ENCODE data around the gene SRP68. TPM values are rescaled to one million over a fixed set of nuclear protein-coding genes. Genes with fewer than 3 reads are reported as not detected.
A peak's percentile ranks its signal among the peaks of the same experiment; 100 is the strongest.

SRP68 gene
- total RNA-seq, 1 donor from 2014 or later, result 86.7 TPM

GRCh38 chr17:76111956-76112355 lies 39.6 kb upstream of the SRP68 start:
- no peak for TF ChIP-seq CTCF (conservative IDR thresholded peaks at IDR 0.05)
- Mint-ChIP-seq H3K27ac (no peak overlapping the region), H3K4me3 (no peak overlapping the region), H3K36me3 (no peaks in the 10 kb centered on the region), H3K4me1 (ENCODE audit: unreplicated experiment) (no peaks in the 10 kb centered on the region), H3K27me3 (no peaks in the 10 kb centered on the region), H3K9me3 (no peaks in the 10 kb centered on the region)
- DNase-seq (ENCODE audit: extremely low spot score, unreplicated experiment), result no peak

- no peak overlapping the region for H3K27ac Mint-ChIP-seq
- H3K9me3 Mint-ChIP-seq, result no peaks in the 10 kb centered on the region
- no peaks in the 10 kb centered on the region for H3K27me3 Mint-ChIP-seq
- H3K4me1 Mint-ChIP-seq (ENCODE audit: unreplicated experiment), result peaks cover 16% of the 10 kb centered on the region
- TF ChIP-seq CTCF (conservative IDR thresholded peaks at IDR 0.05), result peak; percentile 63
- H3K36me3 Mint-ChIP-seq, result no peaks in the 10 kb centered on the region
- no peak for DNase-seq (ENCODE audit: extremely low spot score, unreplicated experiment)
- H3K4me3 Mint-ChIP-seq, result no peak overlapping the region
These were observed 35.2 kb upstream of the SRP68 start for GRCh38 chr17:76107509-76107908.

- H3K27ac Mint-ChIP-seq, result peak overlapping the region; percentile 55
- no peak overlapping the region for H3K4me3 Mint-ChIP-seq
- DNase-seq (ENCODE audit: extremely low spot score, unreplicated experiment), result no peak
- TF ChIP-seq CTCF (conservative IDR thresholded peaks at IDR 0.05), result no peak
- H3K27me3 Mint-ChIP-seq, result no peaks in the 10 kb centered on the region
- peaks cover under 1% of the 10 kb centered on the region for H3K36me3 Mint-ChIP-seq
- peaks cover 16% of the 10 kb centered on the region for H3K4me1 Mint-ChIP-seq (ENCODE audit: unreplicated experiment)
- H3K9me3 Mint-ChIP-seq, result no peaks in the 10 kb centered on the region
These were observed 34.4 kb upstream of the SRP68 start for GRCh38 chr17:76106703-76107102.

GRCh38 chr17:76104896-76105231 lies 32.5 kb upstream of the SRP68 start:
- Mint-ChIP-seq H3K4me1 (ENCODE audit: unreplicated experiment) (peaks cover 16% of the 10 kb centered on the region), H3K27me3 (no peaks in the 10 kb centered on the region), H3K27ac (no peak overlapping the region), H3K4me3 (peak overlapping the region; percentile 72), H3K36me3 (peaks cover 7% of the 10 kb centered on the region), H3K9me3 (no peaks in the 10 kb centered on the region)
- DNase-seq (ENCODE audit: extremely low spot score, unreplicated experiment), result no peak
- TF ChIP-seq CTCF (conservative IDR thresholded peaks at IDR 0.05), result no peak

- Mint-ChIP-seq H3K4me3 (peak overlapping the region; percentile 93), H3K27me3 (no peaks in the 10 kb centered on the region), H3K4me1 (ENCODE audit: unreplicated experiment) (peaks cover 16% of the 10 kb centered on the region), H3K9me3 (no peaks in the 10 kb centered on the region), H3K27ac (peak overlapping the region; percentile 93), H3K36me3 (peaks cover 11% of the 10 kb centered on the region)
- TF ChIP-seq CTCF (conservative IDR thresholded peaks at IDR 0.05), result no peak
- DNase-seq (ENCODE audit: extremely low spot score, unreplicated experiment), result peak; percentile 65
These were observed 32.0 kb upstream of the SRP68 start for GRCh38 chr17:76104140-76104895.
